ENCODE data around the gene COL5A1. TPM values are rescaled to one million over a fixed set of nuclear protein-coding genes. Genes with fewer than 3 reads are reported as not detected.

Gene COL5A1
- total RNA-seq, 1 experiment from 2014 or later, result not detected

DNA sequence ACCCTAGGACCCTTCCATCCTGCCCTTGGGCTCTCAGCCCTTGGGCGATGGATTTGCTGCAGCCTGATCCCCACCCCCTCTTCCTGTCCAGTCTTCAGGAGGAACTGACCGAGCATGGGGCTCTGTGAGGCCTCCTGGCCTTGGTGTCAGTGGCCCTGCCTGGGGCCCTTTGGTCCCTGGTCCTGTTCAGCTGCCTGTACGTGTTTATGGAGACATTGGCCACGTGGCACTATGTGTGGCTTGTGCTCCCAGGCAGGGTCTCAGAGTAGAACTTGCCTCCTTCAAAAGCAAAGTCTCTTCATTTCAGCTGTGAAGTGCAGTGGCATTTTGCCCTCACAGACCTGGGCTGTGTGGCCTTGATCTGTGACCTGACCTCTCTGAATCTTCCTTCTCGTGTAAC, 250.1 kb downstream of the COL5A1 start:
- H3K36me3 Mint-ChIP-seq (ENCODE audit: insufficient read depth, unreplicated experiment), result no peaks in the 10 kb centered on the region
- H3K4me1 Mint-ChIP-seq (ENCODE audit: insufficient read depth, unreplicated experiment), result peaks cover 17% of the 10 kb centered on the region
- TF ChIP-seq, protein P1, sequence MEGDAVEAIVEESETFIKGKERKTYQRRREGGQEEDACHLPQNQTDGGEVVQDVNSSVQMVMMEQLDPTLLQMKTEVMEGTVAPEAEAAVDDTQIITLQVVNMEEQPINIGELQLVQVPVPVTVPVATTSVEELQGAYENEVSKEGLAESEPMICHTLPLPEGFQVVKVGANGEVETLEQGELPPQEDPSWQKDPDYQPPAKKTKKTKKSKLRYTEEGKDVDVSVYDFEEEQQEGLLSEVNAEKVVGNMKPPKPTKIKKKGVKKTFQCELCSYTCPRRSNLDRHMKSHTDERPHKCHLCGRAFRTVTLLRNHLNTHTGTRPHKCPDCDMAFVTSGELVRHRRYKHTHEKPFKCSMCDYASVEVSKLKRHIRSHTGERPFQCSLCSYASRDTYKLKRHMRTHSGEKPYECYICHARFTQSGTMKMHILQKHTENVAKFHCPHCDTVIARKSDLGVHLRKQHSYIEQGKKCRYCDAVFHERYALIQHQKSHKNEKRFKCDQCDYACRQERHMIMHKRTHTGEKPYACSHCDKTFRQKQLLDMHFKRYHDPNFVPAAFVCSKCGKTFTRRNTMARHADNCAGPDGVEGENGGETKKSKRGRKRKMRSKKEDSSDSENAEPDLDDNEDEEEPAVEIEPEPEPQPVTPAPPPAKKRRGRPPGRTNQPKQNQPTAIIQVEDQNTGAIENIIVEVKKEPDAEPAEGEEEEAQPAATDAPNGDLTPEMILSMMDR (IDR thresholded peaks at IDR 0.05; ENCODE audit: unreplicated experiment), result no peak
- no peaks in the 10 kb centered on the region for H3K9me3 Mint-ChIP-seq (ENCODE audit: unreplicated experiment)
- CTCF ChIA-PET, result no interaction called here
- H3K27ac Mint-ChIP-seq (ENCODE audit: low read depth, unreplicated experiment), result no peak overlapping the region
- peaks cover 28% of the 10 kb centered on the region for H3K27me3 Mint-ChIP-seq (ENCODE audit: insufficient read depth, unreplicated experiment)
- no peak for DNase-seq (ENCODE audit: unreplicated experiment)
- BruUV-seq (replicated peaks), result no TSS peak
- no peak overlapping the region for H3K4me3 Mint-ChIP-seq (ENCODE audit: unreplicated experiment)
- POLR2A ChIA-PET, result no interaction called here
- intact Hi-C loops (cut with micrococcal nuclease), result no loop called here

DNA sequence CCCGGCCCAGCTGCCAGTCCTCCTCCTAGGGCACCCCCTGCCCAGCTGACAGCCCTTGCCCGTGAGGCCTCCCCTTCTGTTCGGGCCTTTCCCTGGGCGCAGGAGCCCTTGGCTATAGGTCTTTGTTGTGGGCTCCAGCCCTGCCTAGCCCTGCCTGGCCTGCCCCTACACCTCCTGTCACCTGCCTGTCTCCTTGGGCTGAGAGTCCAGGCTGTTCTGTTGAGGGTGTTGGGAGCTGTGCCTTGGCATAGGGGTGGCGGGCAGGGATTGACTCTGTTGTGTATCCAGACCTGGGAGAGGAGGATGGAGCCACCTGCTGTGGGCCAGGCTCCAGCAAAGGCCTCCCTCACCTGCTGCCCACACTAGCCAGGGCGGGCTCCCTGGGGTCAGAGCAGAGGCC, 250.6 kb downstream of the COL5A1 start:
- H3K27me3 Mint-ChIP-seq (ENCODE audit: insufficient read depth, unreplicated experiment), result peaks cover 23% of the 10 kb centered on the region
- CTCF ChIA-PET, result no interaction called here

DNA sequence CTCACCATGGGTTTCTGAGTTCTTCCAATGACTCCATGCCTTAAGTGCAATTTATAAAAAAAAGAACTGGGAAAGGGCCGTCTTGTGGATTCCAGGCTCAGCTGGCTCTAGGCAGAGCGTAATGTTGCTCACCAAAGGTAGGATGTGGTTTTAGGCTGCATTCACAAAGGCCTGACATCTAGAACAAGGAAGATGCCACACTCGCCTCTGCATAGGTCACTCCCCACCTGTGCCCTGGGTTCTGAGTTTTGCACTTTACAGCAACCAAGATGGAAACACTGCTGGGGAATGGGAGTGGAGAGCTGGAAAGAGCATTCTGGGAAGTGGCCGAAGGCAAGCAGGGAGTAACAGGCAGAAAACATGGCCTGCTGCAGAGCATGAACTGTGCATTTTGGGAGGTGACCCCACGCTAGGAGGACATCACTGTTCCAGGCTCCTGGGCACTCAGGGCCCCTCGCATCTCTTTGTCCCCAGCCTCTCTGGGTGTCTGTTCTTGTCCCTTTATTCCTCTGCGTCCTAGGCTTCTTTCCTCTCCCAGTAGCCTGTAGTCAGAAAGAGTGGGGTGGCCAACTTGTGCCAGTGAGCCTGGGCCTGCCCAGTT, 251.3 kb downstream of the COL5A1 start:
- no peak for DNase-seq (ENCODE audit: unreplicated experiment)
- Mint-ChIP-seq H3K4me3 (ENCODE audit: unreplicated experiment) (no peak overlapping the region), H3K9me3 (ENCODE audit: unreplicated experiment) (no peaks in the 10 kb centered on the region), H3K27ac (ENCODE audit: low read depth, unreplicated experiment) (no peak overlapping the region), H3K36me3 (ENCODE audit: insufficient read depth, unreplicated experiment) (no peaks in the 10 kb centered on the region), H3K4me1 (ENCODE audit: insufficient read depth, unreplicated experiment) (peaks cover 23% of the 10 kb centered on the region), H3K27me3 (ENCODE audit: insufficient read depth, unreplicated experiment) (peaks cover 16% of the 10 kb centered on the region)
- TF ChIP-seq, protein P1 (IDR thresholded peaks at IDR 0.05; ENCODE audit: unreplicated experiment), result no peak
- intact Hi-C loops (cut with micrococcal nuclease), result no loop called here
- CTCF ChIA-PET, result no interaction called here
- POLR2A ChIA-PET, result no interaction called here
- no TSS peak for BruUV-seq (replicated peaks)

More for the DNA sequence above, 250.6 kb downstream of the COL5A1 start:
- Mint-ChIP-seq H3K4me3 (ENCODE audit: unreplicated experiment) (no peak overlapping the region), H3K4me1 (ENCODE audit: insufficient read depth, unreplicated experiment) (peaks cover 22% of the 10 kb centered on the region), H3K36me3 (ENCODE audit: insufficient read depth, unreplicated experiment) (no peaks in the 10 kb centered on the region), H3K9me3 (ENCODE audit: unreplicated experiment) (no peaks in the 10 kb centered on the region), H3K27ac (ENCODE audit: low read depth, unreplicated experiment) (no peak overlapping the region)
- intact Hi-C loops (cut with micrococcal nuclease), result no loop called here
- no peak for DNase-seq (ENCODE audit: unreplicated experiment)
- TF ChIP-seq, protein P1 (IDR thresholded peaks at IDR 0.05; ENCODE audit: unreplicated experiment), result no peak
- no TSS peak for BruUV-seq (replicated peaks)
- POLR2A ChIA-PET, result no interaction called here

Small RNA genes within 50 kb of the gene (microRNA-seq; reads per million reads assigned to microRNA genes)
- gene MIR3689A (not detected), gene MIR3689B (not detected), gene MIR3689C (not detected), gene MIR3689D1 (not detected), gene MIR3689D2 (not detected), gene MIR3689E (not detected), gene MIR3689F (not detected)

Other genes with a start within 250 kb of the COL5A1 start
- gene FCN2, start 239.0 kb downstream of the COL5A1 start, total RNA-seq (2022), result not detected in 2 replicates

Data from MCF 10A (cell line).